ENCODE measurements around the gene GINM1. TPM values are rescaled to one million over a fixed set of nuclear protein-coding genes. Genes with fewer than 3 reads are reported as not detected.

Gene GINM1
- polyA plus RNA-seq, 3 donors, result 72.9 to 96.1 (median 81.4) TPM

GRCh38 chr6:149567945-149568585, 1.9 kb downstream of the GINM1 start:
- DNase-seq, result no peak

GRCh38 chr6:149580880-149581279, 14.7 kb downstream of the GINM1 start:
- DNase-seq, result no peak

- no peak for DNase-seq
These were observed 15.2 kb downstream of the GINM1 start for GRCh38 chr6:149581349-149581748.

GRCh38 chr6:149586149-149586548, 20.0 kb downstream of the GINM1 start:
- no peak for DNase-seq

- DNase-seq, result no peak
These were observed 26.8 kb downstream of the GINM1 start for GRCh38 chr6:149592983-149593382.

- peak; percentile 21 for DNase-seq
These were observed 27.2 kb downstream of the GINM1 start for GRCh38 chr6:149593408-149593807.

- no peak for DNase-seq
These were observed 34.3 kb downstream of the GINM1 start for GRCh38 chr6:149600508-149600907.

- no peak for DNase-seq
These were observed 42.3 kb downstream of the GINM1 start for GRCh38 chr6:149608381-149608982.

- DNase-seq, result no peak
These were observed 48.2 kb downstream of the GINM1 start for GRCh38 chr6:149614337-149614736.

- no peak for DNase-seq
These were observed 49.6 kb downstream of the GINM1 start for GRCh38 chr6:149615805-149616204.

- DNase-seq, result no peak
These were observed 61.5 kb downstream of the GINM1 start for GRCh38 chr6:149627672-149628071.

GRCh38 chr6:149628875-149629510, 62.8 kb downstream of the GINM1 start:
- DNase-seq, result no peak

- no peak for DNase-seq
These were observed 68.1 kb downstream of the GINM1 start for GRCh38 chr6:149634315-149634714.

GRCh38 chr6:149636124-149636523, 69.9 kb downstream of the GINM1 start:
- DNase-seq, result no peak

Other genes starting within 250 kb of the GINM1 start
- 10 to 100 TPM; 81.5 to 86.3 (median 84.1) TPM for gene TAB2, start 248.7 kb upstream of the GINM1 start, polyA plus RNA-seq (ENCODE audit: insufficient read length in 3 of 3)
- 1 to 10 TPM in 1 of 3 donors, under 1 TPM in 2; 0.55 to 1.4 (median 0.73) TPM for gene SUMO4, start 166.1 kb upstream of the GINM1 start, polyA plus RNA-seq (ENCODE audit: insufficient read length in 3 of 3)
- gene ZC3H12D, start 81.4 kb upstream of the GINM1 start, polyA plus RNA-seq (ENCODE audit: insufficient read length in 3 of 3), result under 1 TPM; 0.27 to 0.65 (median 0.29) TPM
- gene PPIL4, start 20.3 kb upstream of the GINM1 start, polyA plus RNA-seq (ENCODE audit: insufficient read length in 3 of 3), result 10 to 100 TPM; 49.5 to 57.1 (median 52.2) TPM
- 10 to 100 TPM; 27.0 to 32.4 (median 27.9) TPM for gene KATNA1, start 82.3 kb downstream of the GINM1 start, polyA plus RNA-seq (ENCODE audit: insufficient read length in 3 of 3)
- gene LATS1, start 151.7 kb downstream of the GINM1 start, polyA plus RNA-seq (ENCODE audit: insufficient read length in 3 of 3), result 10 to 100 TPM; 25.2 to 31.7 (median 30.7) TPM
- gene NUP43, start 180.2 kb downstream of the GINM1 start, polyA plus RNA-seq (ENCODE audit: insufficient read length in 3 of 3), result 10 to 100 TPM; 37.7 to 46.5 (median 44.1) TPM
- 10 to 100 TPM; 81.3 to 94.0 (median 88.6) TPM for gene PCMT1, start 183.4 kb downstream of the GINM1 start, polyA plus RNA-seq (ENCODE audit: insufficient read length in 3 of 3)

Measured in renal pelvis (tissue), 4 donors.